Epithelial cell of esophagus (primary cell): Measurements from ENCODE around the gene TMEM233.

Experiments used
- DNase-seq: peaks from one replicate; pipeline ENCODE4 v3.0.0; 2010; ENCODE audit warnings: low read depth
- H3K4me3 ChIP-seq: 2 replicates; pipeline ENCODE4 v1.5.1; 2011; ENCODE audit warnings: mild to moderate bottlenecking, low read length, control low read depth
- TF ChIP-seq, protein P1 (sequence below): IDR thresholded peaks from 2 replicates; pipeline ENCODE4 v1.5.1; 2011; ENCODE audit warnings: low read depth, mild to moderate bottlenecking, low read length, control low read depth, inconsistent platforms; ENCODE audit not compliant: insufficient read depth; ENCODE audit errors: missing control alignments

TMEM233 gene

DNA sequence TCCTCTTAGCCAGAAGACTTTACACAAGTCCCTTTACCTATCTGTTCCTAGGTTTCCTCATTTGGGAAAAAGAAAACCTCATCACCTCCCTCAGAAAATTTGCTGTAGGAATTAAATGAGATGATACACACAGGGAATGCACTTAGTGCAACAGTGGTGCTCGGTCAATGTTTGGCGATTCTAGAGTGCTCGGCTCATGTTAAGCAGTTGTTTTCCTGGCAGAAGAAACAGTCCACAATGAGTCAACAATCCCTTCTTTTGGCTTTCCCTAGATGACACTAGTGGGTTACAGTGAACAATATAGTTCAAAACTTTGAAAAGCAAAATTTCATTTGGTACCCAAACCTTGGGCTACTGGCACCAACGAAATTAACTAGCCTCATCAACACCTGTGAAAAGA lies 3.9 kb upstream of the TMEM233 start:
- TF ChIP-seq, protein P1, sequence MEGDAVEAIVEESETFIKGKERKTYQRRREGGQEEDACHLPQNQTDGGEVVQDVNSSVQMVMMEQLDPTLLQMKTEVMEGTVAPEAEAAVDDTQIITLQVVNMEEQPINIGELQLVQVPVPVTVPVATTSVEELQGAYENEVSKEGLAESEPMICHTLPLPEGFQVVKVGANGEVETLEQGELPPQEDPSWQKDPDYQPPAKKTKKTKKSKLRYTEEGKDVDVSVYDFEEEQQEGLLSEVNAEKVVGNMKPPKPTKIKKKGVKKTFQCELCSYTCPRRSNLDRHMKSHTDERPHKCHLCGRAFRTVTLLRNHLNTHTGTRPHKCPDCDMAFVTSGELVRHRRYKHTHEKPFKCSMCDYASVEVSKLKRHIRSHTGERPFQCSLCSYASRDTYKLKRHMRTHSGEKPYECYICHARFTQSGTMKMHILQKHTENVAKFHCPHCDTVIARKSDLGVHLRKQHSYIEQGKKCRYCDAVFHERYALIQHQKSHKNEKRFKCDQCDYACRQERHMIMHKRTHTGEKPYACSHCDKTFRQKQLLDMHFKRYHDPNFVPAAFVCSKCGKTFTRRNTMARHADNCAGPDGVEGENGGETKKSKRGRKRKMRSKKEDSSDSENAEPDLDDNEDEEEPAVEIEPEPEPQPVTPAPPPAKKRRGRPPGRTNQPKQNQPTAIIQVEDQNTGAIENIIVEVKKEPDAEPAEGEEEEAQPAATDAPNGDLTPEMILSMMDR = no peak
- H3K4me3 ChIP-seq = no peak overlapping the region
- no peak for DNase-seq

DNA sequence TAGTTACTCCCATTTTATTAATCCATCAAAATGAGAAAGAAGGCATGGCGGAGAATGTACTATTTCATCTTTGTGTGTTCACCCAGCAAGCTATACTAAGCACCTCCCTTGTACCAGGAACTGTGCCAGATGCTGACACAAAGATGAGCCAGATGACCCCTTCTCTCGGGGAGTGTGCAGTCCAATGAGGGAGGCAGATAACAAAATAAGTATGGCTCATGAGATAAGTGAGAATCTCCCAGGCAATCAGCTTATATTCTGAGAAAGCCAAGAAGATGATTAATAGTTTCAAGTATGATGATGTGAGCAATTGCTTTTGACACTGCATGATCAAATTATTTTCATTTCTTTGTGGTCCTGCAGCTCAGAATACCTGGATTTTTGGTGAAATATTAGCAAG lies 1.3 kb upstream of the TMEM233 start:
- no peak for DNase-seq
- TF ChIP-seq, protein P1 = no peak
- no peak overlapping the region for H3K4me3 ChIP-seq

DNA sequence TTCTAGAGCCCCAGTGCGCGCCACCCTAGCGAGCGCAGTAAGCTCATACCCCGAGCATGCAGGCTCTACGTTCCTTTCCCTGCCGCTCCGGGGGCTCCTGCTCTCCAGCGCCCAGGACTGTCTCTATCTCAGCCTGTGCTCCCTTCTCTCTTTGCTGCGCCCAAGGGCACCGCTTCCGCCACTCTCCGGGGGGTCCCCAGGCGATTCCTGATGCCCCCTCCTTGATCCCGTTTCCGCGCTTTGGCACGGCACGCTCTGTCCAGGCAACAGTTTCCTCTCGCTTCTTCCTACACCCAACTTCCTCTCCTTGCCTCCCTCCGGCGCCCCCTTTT lies 791 bp downstream of the TMEM233 start:
- H3K4me3 ChIP-seq = no peak overlapping the region
- TF ChIP-seq, protein P1 = no peak
- no peak for DNase-seq

DNA sequence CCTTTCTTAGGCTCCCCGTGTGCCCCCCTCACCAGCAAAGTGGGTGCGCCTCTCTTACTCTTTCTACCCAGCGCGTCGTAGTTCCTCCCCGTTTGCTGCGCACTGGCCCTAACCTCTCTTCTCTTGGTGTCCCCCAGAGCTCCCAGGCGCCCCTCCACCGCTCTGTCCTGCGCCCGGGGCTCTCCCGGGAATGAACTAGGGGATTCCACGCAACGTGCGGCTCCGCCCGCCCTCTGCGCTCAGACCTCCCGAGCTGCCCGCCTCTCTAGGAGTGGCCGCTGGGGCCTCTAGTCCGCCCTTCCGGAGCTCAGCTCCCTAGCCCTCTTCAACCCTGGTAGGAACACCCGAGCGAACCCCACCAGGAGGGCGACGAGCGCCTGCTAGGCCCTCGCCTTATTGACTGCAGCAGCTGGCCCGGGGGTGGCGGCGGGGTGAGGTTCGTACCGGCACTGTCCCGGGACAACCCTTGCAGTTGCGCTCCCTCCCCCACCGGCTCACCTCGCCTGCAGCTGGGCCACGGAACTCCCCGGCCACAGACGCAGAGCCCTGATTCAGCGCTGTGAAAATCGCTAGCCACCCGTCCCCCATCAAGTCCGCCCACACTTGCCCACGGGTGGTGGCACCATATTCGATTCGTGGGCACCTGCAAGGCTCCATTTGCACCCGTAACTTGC lies 1.3 kb downstream of the TMEM233 start:
- DNase-seq = no peak
- no peak overlapping the region for H3K4me3 ChIP-seq
- TF ChIP-seq, protein P1 = no peak

DNA sequence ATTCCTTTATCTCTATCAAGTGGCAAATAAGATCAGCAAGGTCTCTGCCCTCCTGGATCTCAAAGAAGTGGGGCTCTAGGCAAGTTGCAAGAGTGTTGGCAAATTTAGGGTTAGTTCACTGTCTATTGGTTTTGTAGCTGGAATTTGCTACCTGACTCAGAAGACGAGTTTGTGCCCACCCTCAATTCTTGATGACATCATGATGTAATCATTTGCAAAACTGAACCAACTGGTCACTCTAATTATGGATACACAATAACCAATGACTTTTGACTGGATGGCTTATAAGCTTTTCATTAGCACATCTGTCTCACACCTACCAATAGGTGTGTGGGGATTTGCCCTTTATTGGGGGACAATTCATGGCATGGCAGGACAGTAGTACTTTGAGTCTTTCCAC lies 4.6 kb downstream of the TMEM233 start:
- no peak overlapping the region for H3K4me3 ChIP-seq
- TF ChIP-seq, protein P1 = no peak
- DNase-seq = no peak

DNA sequence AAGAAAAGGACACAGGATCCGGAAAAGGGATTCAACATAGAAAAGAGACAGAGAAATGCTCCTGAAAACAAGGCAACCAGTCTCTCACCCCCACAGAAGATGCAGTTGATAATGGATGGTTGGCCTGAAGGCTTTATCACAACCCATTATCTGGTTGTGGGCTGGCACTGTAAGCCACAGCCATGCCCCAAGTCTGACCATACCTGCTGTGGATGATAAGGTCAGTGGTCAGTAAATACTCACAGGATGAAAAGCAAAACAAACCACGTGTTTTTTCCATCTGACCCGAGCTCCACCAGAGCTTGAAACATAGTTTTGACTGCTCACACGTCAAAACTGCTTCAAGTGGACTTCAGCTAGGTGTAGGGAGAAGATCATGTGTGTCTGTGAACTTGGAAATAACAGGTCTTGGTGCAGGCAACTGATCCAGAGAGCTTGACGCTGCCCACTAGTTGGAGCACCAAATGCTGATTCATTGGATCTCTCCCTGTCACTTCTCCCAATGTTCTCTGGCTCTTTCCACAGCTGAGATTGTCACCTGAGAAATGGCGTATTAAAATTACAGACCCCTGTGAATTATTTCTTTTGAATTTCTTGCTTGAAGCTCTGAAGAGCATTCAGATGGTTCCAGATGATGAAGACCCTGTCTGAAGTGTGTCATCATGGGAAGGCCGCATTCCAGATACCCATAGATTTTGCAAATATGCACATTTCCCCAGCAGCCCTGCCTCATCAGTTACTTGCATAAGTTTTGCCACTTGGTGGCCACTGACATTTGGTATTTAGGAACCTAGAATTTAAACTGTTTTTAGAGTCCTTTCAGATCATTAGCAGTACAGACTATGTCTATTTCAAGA lies 8.5 kb downstream of the TMEM233 start:
- TF ChIP-seq, protein P1 = no peak
- no peak overlapping the region for H3K4me3 ChIP-seq
- DNase-seq = no peak
